Fibroblast of the aortic adventitia (primary cell): ENCODE results near the gene MTO1. TPM values are rescaled to one million over a fixed set of nuclear protein-coding genes. Genes with fewer than 3 reads are reported as not detected.

ENCODE experiments used
- DNase-seq: peaks from one replicate; pipeline ENCODE4 v3.0.0-alpha.2; 2010; ENCODE audit warnings: low read depth
- H3K4me3 ChIP-seq: 2 replicates; pipeline ENCODE4 v1.5.1; 2011; ENCODE audit warnings: low read depth, mild to moderate bottlenecking, control low read depth, low read length, moderate library complexity
- CTCF ChIP-seq: IDR thresholded peaks from 2 replicates; pipeline ENCODE4 v1.5.1; 2011; ENCODE audit warnings: mild to moderate bottlenecking, low read length, control low read depth, inconsistent platforms; ENCODE audit not compliant: insufficient read depth
- small RNA-seq: library from RNA; depleted of rRNA; stranded (forward); fragments of <200 nt; gene quantifications from one replicate; pipeline ENCODE3, GENCODE V24; 2012
- total RNA-seq: library from RNA; depleted of rRNA; stranded (reverse); fragments of >200 nt; gene quantifications from 2 replicates; pipeline ENCODE4 v1.2.3, GENCODE V29; 2012; ENCODE audit warnings: low replicate concordance

Gene MTO1
- total RNA-seq, 1 donor, result 36.9 TPM

GRCh38 chr6:73556836-73557235 lies 95.3 kb downstream of the MTO1 start:
- TF ChIP-seq CTCF, result no peak
- no peak overlapping the region for H3K4me3 ChIP-seq
- no peak for DNase-seq

Small RNA genes within 50 kb of the gene (small RNA-seq; reads per million reads assigned to genes)
- gene AL603910.2 (not detected), gene RN7SL827P (not detected), gene RNU6-975P (not detected)

Other genes with a start within 250 kb of the MTO1 start
- gene KHDC1L, start 236.2 kb upstream of the MTO1 start, total RNA-seq, result not detected in 2 replicates
- gene KHDC1, start 198.5 kb upstream of the MTO1 start, total RNA-seq, result 0.16 and 4.5 TPM in 2 replicates
- gene DPPA5, start 107.5 kb upstream of the MTO1 start, total RNA-seq, result not detected in 2 replicates
- gene KHDC3L, start 99.1 kb upstream of the MTO1 start, total RNA-seq, result not detected in 2 replicates
- not detected in 2 replicates for gene OOEP, start 91.8 kb upstream of the MTO1 start, total RNA-seq
- gene DDX43, start 66.9 kb upstream of the MTO1 start, total RNA-seq, result 0.99 and 1.6 TPM in 2 replicates
- gene CGAS, start 9.4 kb upstream of the MTO1 start, total RNA-seq, result 5.4 and 7.2 TPM in 2 replicates
- 16,505 and 21,603 TPM in 2 replicates for gene EEF1A1, start 59.3 kb downstream of the MTO1 start, total RNA-seq
- 13.8 and 38.2 TPM in 2 replicates for gene SLC17A5, start 192.3 kb downstream of the MTO1 start, total RNA-seq
- gene CD109, start 234.5 kb downstream of the MTO1 start, total RNA-seq, result 39.2 and 170 TPM in 2 replicates